ENCODE results near the gene TSPAN18.

DNA sequence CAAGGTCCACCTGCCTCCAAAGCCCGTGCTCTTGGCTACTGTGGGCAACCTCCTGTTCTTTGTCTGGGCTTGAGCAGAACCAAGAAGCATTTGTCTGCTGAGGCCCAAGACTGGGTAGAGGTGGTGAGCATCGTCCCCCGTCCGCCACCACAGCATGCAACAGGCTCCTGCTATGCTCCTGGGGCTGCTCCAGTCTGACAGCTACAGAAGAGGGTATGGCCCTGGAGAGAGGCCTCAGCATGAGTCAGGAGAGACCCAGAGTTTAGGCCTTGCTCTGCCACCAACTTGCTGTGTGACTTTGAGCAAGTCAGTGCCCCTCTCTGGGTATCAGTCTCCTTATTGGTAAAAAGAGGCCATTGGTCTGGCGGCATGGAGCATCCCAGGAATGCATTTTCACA is 132.8 kb downstream of the TSPAN18 start:
- TF ChIP-seq POLR2AphosphoS5 (IDR thresholded peaks at IDR 0.05; ENCODE audit: low read depth, low read length): no peak
- TF ChIP-seq POLR2A (IDR thresholded peaks at IDR 0.05; ENCODE audit: borderline replicate concordance, extremely low read depth, insufficient read depth, insufficient read length): no peak
- TF ChIP-seq, protein P1, sequence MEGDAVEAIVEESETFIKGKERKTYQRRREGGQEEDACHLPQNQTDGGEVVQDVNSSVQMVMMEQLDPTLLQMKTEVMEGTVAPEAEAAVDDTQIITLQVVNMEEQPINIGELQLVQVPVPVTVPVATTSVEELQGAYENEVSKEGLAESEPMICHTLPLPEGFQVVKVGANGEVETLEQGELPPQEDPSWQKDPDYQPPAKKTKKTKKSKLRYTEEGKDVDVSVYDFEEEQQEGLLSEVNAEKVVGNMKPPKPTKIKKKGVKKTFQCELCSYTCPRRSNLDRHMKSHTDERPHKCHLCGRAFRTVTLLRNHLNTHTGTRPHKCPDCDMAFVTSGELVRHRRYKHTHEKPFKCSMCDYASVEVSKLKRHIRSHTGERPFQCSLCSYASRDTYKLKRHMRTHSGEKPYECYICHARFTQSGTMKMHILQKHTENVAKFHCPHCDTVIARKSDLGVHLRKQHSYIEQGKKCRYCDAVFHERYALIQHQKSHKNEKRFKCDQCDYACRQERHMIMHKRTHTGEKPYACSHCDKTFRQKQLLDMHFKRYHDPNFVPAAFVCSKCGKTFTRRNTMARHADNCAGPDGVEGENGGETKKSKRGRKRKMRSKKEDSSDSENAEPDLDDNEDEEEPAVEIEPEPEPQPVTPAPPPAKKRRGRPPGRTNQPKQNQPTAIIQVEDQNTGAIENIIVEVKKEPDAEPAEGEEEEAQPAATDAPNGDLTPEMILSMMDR (IDR thresholded peaks at IDR 0.05 in 2 of 3, conservative IDR thresholded peaks at IDR 0.05 in 1 of 3; ENCODE audit: borderline replicate concordance in 1 of 3, insufficient read depth in 1 of 3, low read depth in 2 of 3, low read length in 2 of 3): no peak

All from HCT116 (cell line).